Osteocyte (in vitro differentiated cells): ENCODE data around the gene BBX. TPM values are rescaled to one million over a fixed set of nuclear protein-coding genes. Genes with fewer than 3 reads are reported as not detected.

Experiments
- DNase-seq: peaks from one replicate; pipeline ENCODE4 v3.0.0; 2021; ENCODE audit warnings: mixed read lengths; ENCODE audit not compliant: unreplicated experiment; ENCODE audit errors: extremely low spot score
- H3K27ac Mint-ChIP-seq: one replicate; pipeline ENCODE4 v1.8.0; 2021; ENCODE audit warnings: mild to moderate bottlenecking, mixed read lengths; ENCODE audit not compliant: unreplicated experiment
- H3K27me3 Mint-ChIP-seq: one replicate; pipeline ENCODE4 v1.8.0; 2021; ENCODE audit warnings: mixed read lengths; ENCODE audit not compliant: unreplicated experiment
- H3K36me3 Mint-ChIP-seq: one replicate; pipeline ENCODE4 v1.8.0; 2021; ENCODE audit warnings: mixed read lengths; ENCODE audit not compliant: unreplicated experiment
- H3K4me1 Mint-ChIP-seq: one replicate; pipeline ENCODE4 v1.8.0; 2021; ENCODE audit warnings: mixed read lengths; ENCODE audit not compliant: unreplicated experiment
- H3K4me3 Mint-ChIP-seq: one replicate; pipeline ENCODE4 v1.8.0; 2021; ENCODE audit warnings: mild to moderate bottlenecking, moderate library complexity, mixed read lengths; ENCODE audit not compliant: unreplicated experiment
- H3K9me3 Mint-ChIP-seq: one replicate; pipeline ENCODE4 v1.8.0; 2021; ENCODE audit warnings: mixed read lengths; ENCODE audit not compliant: unreplicated experiment
- total RNA-seq: library from RNA; stranded (reverse); gene quantifications from 2 replicates; pipeline ENCODE4 v1.2.1, GENCODE V29; 2021
- TF ChIP-seq, protein P1 (sequence below): fragments of 200-600 bp; sonication (generic); IDR thresholded peaks from 2 replicates; pipeline ENCODE4 v1.5.0; 2021; ENCODE audit warnings: antibody characterized with exemption, mild to moderate bottlenecking, moderate library complexity

BBX gene
- total RNA-seq, 1 donor from 2014 or later = 92.2 TPM

DNA sequence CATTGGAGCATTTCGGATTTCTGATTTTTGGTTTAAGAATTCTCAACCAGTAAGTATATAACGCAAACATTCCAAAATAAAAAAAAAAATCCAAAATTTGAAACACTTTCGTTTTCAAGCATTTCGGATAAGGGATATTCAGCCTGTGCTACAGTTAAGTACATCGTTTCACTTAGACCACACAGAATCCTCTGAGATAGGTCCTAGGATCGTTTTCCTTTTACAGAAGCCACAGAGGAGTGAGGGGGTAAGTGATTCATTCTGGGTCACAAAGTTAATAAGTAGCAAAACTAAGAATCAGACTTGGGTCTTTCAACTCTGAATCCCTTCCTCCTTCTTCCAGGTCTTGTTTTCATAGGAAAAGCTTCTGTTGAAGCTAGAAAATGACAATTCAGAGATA, 249.3 kb downstream of the BBX start:
- Mint-ChIP-seq H3K27me3 (no peaks in the 10 kb centered on the region), H3K4me3 (no peak overlapping the region), H3K36me3 (peaks cover 23% of the 10 kb centered on the region), H3K27ac (no peak overlapping the region), H3K4me1 (peaks cover 5% of the 10 kb centered on the region), H3K9me3 (no peaks in the 10 kb centered on the region)
- TF ChIP-seq, protein P1, sequence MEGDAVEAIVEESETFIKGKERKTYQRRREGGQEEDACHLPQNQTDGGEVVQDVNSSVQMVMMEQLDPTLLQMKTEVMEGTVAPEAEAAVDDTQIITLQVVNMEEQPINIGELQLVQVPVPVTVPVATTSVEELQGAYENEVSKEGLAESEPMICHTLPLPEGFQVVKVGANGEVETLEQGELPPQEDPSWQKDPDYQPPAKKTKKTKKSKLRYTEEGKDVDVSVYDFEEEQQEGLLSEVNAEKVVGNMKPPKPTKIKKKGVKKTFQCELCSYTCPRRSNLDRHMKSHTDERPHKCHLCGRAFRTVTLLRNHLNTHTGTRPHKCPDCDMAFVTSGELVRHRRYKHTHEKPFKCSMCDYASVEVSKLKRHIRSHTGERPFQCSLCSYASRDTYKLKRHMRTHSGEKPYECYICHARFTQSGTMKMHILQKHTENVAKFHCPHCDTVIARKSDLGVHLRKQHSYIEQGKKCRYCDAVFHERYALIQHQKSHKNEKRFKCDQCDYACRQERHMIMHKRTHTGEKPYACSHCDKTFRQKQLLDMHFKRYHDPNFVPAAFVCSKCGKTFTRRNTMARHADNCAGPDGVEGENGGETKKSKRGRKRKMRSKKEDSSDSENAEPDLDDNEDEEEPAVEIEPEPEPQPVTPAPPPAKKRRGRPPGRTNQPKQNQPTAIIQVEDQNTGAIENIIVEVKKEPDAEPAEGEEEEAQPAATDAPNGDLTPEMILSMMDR = no peak
- no peak for DNase-seq

DNA sequence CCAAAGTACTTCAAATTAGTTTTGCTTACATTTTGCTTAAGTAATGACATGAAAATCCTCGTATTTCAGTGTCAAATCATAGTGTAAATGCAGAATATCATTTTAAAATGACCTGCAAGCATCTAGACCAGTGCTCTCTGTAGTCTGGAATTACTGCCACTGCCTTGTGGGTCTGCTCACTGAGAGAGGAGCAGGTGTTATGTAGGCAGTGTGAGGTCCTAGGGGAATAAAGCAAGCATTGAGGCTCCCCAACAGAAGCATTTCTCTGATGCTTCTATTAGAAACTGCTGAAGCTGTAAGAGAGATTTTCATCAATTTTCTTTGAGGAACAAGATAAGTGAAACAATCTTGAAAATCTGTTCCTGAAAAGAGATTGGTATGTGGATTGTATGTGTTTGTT, 253.2 kb downstream of the BBX start:
- Mint-ChIP-seq H3K4me3 (no peak overlapping the region), H3K9me3 (no peaks in the 10 kb centered on the region), H3K27me3 (no peaks in the 10 kb centered on the region), H3K36me3 (peaks cover 36% of the 10 kb centered on the region), H3K27ac (no peak overlapping the region), H3K4me1 (peaks cover 5% of the 10 kb centered on the region)
- no peak for DNase-seq
- TF ChIP-seq, protein P1 = no peak

- Mint-ChIP-seq H3K27ac (no peak overlapping the region), H3K27me3 (no peaks in the 10 kb centered on the region), H3K4me1 (peaks cover 2% of the 10 kb centered on the region), H3K36me3 (peaks cover 51% of the 10 kb centered on the region), H3K9me3 (no peaks in the 10 kb centered on the region), H3K4me3 (no peak overlapping the region)
- TF ChIP-seq, protein P1 = no peak
- DNase-seq = no peak
Measured at GRCh38 chr3:107781253-107781652, 258.5 kb downstream of the BBX start.

DNA sequence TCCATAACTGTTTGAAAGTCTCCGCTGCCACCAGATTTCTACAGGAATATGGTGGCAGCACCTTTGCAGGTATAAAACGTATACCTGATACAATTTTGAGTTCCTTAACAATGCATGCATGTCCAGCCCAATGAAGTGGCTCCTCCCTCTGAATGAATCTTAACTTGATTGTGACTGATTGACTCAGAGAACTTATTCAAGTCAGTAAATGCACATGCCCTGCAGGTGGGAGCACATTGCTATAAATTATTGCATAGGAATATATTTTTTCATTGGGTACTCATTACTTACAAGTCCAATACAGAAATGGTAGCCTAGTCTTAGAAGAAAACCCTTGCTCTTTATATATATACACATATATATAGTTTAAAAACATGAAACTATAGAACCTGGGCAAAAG, 259.3 kb downstream of the BBX start:
- Mint-ChIP-seq H3K27me3 (no peaks in the 10 kb centered on the region), H3K4me1 (peaks cover 2% of the 10 kb centered on the region), H3K4me3 (no peak overlapping the region), H3K9me3 (no peaks in the 10 kb centered on the region), H3K27ac (no peak overlapping the region), H3K36me3 (peaks cover 56% of the 10 kb centered on the region)
- TF ChIP-seq, protein P1 = no peak
- DNase-seq = no peak

GRCh38 chr3:107790612-107791011, 267.9 kb downstream of the BBX start:
- DNase-seq = no peak
- Mint-ChIP-seq H3K27ac (no peak overlapping the region), H3K36me3 (peaks cover 47% of the 10 kb centered on the region), H3K4me1 (peaks cover 6% of the 10 kb centered on the region), H3K4me3 (no peak overlapping the region), H3K27me3 (no peaks in the 10 kb centered on the region), H3K9me3 (peaks cover 8% of the 10 kb centered on the region)
- TF ChIP-seq, protein P1 = no peak
